Mesenchymal stem cell (in vitro differentiated cells and primary cell): ENCODE results near the gene NT5E. TPM values are rescaled to one million over a fixed set of nuclear protein-coding genes. Genes with fewer than 3 reads are reported as not detected.

Experiments
- DNase-seq: peaks from one replicate; pipeline ENCODE4 v3.0.0-alpha.2; 2013
- H2AFZ ChIP-seq: one replicate; pipeline ENCODE4 v1.6.1; 2013; ENCODE audit warnings: low read depth, mild to moderate bottlenecking, control low read depth, inconsistent platforms, low read length, moderate library complexity
- H2AK5ac ChIP-seq: 2 replicates; pipeline ENCODE4 v1.6.1; 2013; ENCODE audit warnings: low read length, moderate library complexity, mild to moderate bottlenecking, inconsistent platforms; ENCODE audit not compliant: severe bottlenecking
- H2BK120ac ChIP-seq: one replicate; pipeline ENCODE4 v1.6.1; 2013; ENCODE audit warnings: low read depth, mild to moderate bottlenecking, inconsistent platforms, low read length, moderate library complexity
- H2BK12ac ChIP-seq, 2 experiments: one replicate each; pipeline ENCODE4 v1.6.1; 2013; ENCODE audit warnings: inconsistent platforms in 2 of 2, low read length in 2 of 2, mild to moderate bottlenecking in 2 of 2, moderate library complexity in 2 of 2, control low read depth in 1 of 2
- H2BK15ac ChIP-seq: one replicate; pipeline ENCODE4 v1.6.1; 2013; ENCODE audit warnings: mild to moderate bottlenecking, low read depth, inconsistent platforms; ENCODE audit not compliant: poor library complexity, severe bottlenecking
- H2BK5ac ChIP-seq: 2 replicates; pipeline ENCODE4 v1.6.1; 2013; ENCODE audit warnings: low read depth, mild to moderate bottlenecking, low read length, control low read depth, inconsistent platforms; ENCODE audit not compliant: poor library complexity, severe bottlenecking
- H3K14ac ChIP-seq, 2 experiments: one replicate each; pipeline ENCODE4 v1.6.1; 2013; ENCODE audit warnings: inconsistent platforms in 2 of 2, low read length in 2 of 2, control low read depth in 1 of 2, mild to moderate bottlenecking in 1 of 2, moderate library complexity in 1 of 2
- H3K18ac ChIP-seq, 2 experiments: one replicate each; pipeline ENCODE4 v1.6.1; 2013; ENCODE audit warnings: inconsistent platforms in 2 of 2, low read length in 2 of 2, control low read depth in 1 of 2, low read depth in 1 of 2, mild to moderate bottlenecking in 1 of 2
- H3K23ac ChIP-seq, 2 experiments: one replicate each; pipeline ENCODE4 v1.6.1; 2013; ENCODE audit warnings: inconsistent platforms in 2 of 2, low read length in 2 of 2, mild to moderate bottlenecking in 2 of 2, moderate library complexity in 2 of 2, control low read depth in 1 of 2
- H3K27ac ChIP-seq: 2 replicates; pipeline ENCODE4 v1.5.1; 2013; ENCODE audit warnings: mild to moderate bottlenecking, moderate library complexity, low read length, control low read depth, inconsistent platforms; ENCODE audit not compliant: poor library complexity, severe bottlenecking
- H3K27me3 ChIP-seq, 2 experiments: 2 replicates each; pipeline versions ENCODE4 v1.6.1 to v1.7.0; 2013; ENCODE audit warnings: low read length in 2 of 2, mild to moderate bottlenecking in 2 of 2, moderate library complexity in 2 of 2, control low read depth in 1 of 2, inconsistent platforms in 1 of 2; ENCODE audit not compliant: control insufficient read depth in 1 of 2, insufficient read depth in 1 of 2
- H3K36me3 ChIP-seq, 2 experiments: 2 replicates each; pipeline versions ENCODE4 v1.6.1 to v1.7.0; 2013; ENCODE audit warnings: low read length in 2 of 2, control low read depth in 1 of 2, inconsistent platforms in 1 of 2, low read depth in 1 of 2, mild to moderate bottlenecking in 1 of 2; ENCODE audit not compliant: insufficient read depth in 2 of 2, control insufficient read depth in 1 of 2
- H3K4ac ChIP-seq, 2 experiments: one replicate each; pipeline ENCODE4 v1.6.1; 2013; ENCODE audit warnings: inconsistent platforms in 2 of 2, low read length in 2 of 2, mild to moderate bottlenecking in 2 of 2, moderate library complexity in 2 of 2, control low read depth in 1 of 2, low read depth in 1 of 2
- H3K4me1 ChIP-seq: 2 replicates; pipeline ENCODE4 v1.6.1; 2013; ENCODE audit warnings: low read depth, low read length, control low read depth; ENCODE audit not compliant: control insufficient read depth, insufficient read depth
- H3K4me2 ChIP-seq: 2 replicates; pipeline ENCODE4 v1.6.1; 2013; ENCODE audit warnings: low read length, mild to moderate bottlenecking, inconsistent platforms; ENCODE audit not compliant: poor library complexity, severe bottlenecking
- H3K4me3 ChIP-seq, 2 experiments: 2 replicates each; pipeline versions ENCODE4 v1.5.1 to v1.7.0; 2013; ENCODE audit warnings: low read length in 2 of 2, mild to moderate bottlenecking in 2 of 2, control low read depth in 1 of 2, low read depth in 1 of 2; ENCODE audit not compliant: insufficient read depth in 1 of 2
- H3K79me1 ChIP-seq: replicated peaks from 2 replicates; pipeline ENCODE4 v1.6.1; 2013; ENCODE audit warnings: mild to moderate bottlenecking, control low read depth, low read length, inconsistent platforms; ENCODE audit not compliant: poor library complexity, severe bottlenecking
- H3K9ac ChIP-seq: 2 replicates; pipeline ENCODE4 v1.7.0; 2013; ENCODE audit warnings: mild to moderate bottlenecking, low read length, moderate library complexity
- H3K9me3 ChIP-seq: 2 replicates; pipeline ENCODE4 v1.7.0; 2013; ENCODE audit warnings: mild to moderate bottlenecking, low read length; ENCODE audit not compliant: control insufficient read depth
- H4K8ac ChIP-seq: one replicate; pipeline ENCODE4 v1.6.1; 2013; ENCODE audit warnings: inconsistent platforms, mild to moderate bottlenecking, low read length, moderate library complexity
- H4K91ac ChIP-seq: one replicate; pipeline ENCODE4 v1.6.1; 2013; ENCODE audit warnings: mild to moderate bottlenecking, low read length, inconsistent platforms
- WGBS: methylation state at CpG from one replicate; pipeline ENCODE4 v1.1.7; 2013; ENCODE audit warnings: mixed read lengths; 5-methylcytosine and 5-hydroxymethylcytosine counted together
- polyA plus RNA-seq, 2 experiments: library from polyadenylated mRNA; stranded (reverse); fragments of 200-250 nt; gene quantifications; one replicate each; pipeline ENCODE4 v1.2.3, GENCODE V29; 2013

Gene NT5E
- 234 TPM for polyA plus RNA-seq (2013, experiment 1 of 2)
- polyA plus RNA-seq (2013, experiment 2 of 2), result 238 TPM

DNA sequence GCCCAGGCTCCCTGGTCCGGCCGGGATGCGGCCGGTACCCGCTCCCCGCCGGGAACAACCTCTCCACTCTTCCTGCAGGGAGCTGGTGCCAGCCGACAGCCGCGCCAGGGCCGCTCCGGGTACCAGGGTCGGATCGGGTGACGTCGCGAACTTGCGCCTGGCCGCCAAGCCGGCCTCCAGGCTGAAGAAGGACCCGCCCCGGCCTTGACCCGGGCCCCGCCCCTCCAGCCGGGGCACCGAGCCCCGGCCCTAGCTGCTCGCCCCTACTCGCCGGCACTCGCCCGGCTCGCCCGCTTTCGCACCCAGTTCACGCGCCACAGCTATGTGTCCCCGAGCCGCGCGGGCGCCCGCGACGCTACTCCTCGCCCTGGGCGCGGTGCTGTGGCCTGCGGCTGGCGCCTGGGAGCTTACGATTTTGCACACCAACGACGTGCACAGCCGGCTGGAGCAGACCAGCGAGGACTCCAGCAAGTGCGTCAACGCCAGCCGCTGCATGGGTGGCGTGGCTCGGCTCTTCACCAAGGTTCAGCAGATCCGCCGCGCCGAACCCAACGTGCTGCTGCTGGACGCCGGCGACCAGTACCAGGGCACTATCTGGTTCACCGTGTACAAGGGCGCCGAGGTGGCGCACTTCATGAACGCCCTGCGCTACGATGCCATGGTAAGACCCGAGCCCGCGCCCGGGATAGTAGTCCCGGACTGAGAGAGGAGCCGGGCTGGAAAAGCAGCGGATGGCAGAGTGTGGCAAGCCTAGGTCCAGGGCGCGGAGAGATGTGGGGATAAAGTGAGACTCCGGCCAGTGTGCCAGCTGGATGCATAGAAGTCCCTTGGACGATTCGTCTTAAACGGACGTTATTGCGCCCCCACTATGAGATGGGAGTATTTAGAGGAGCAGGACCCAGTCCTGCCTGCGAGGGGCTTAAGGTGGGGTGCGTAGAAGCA is at the start of gene NT5E:
TSS of gene NT5E (plus strand) at position 266 of the 942 bp plus-strand sequence. CDS start at position 323, 57 bp downstream.
- Histone ChIP-seq H2AK5ac (peak within 1 kb of the TSS; percentile 87), H3K14ac (peak within 1 kb of the TSS; percentile 63 to 96), H3K9ac (peak within 1 kb of the TSS; percentile 100), H3K4ac (peak within 1 kb of the TSS; percentile 86 to 98), H4K8ac (peak within 1 kb of the TSS; percentile 88), H3K36me3 (peaks cover 4 to 59% of the 10 kb centered on the region in 2 experiments), H3K23ac (peak within 1 kb of the TSS; percentile 67 to 92), H3K27ac (peak within 1 kb of the TSS; percentile 97), H3K4me3 (peak within 1 kb of the TSS; percentile 98 to 99), H3K18ac (peak within 1 kb of the TSS; percentile 92 to 99), H2AFZ (peak within 1 kb of the TSS; percentile 94), H2BK15ac (peak within 1 kb of the TSS; percentile 93), H2BK5ac (peak within 1 kb of the TSS; percentile 99), H3K79me1 (peaks cover 5% of the 10 kb centered on the region), H3K9me3 (no peaks in the 10 kb centered on the region), H3K4me2 (peak within 1 kb of the TSS; percentile 72), H2BK12ac (peak within 1 kb of the TSS; percentile 69 to 97), H4K91ac (peak within 1 kb of the TSS; percentile 97), H3K4me1 (peaks cover 10% of the 10 kb centered on the region), H3K27me3 (no peaks in the 10 kb centered on the region), H2BK120ac (peak within 1 kb of the TSS; percentile 99)
- peak; percentile 82 for DNase-seq
- WGBS, result under 1% methylated on average over 90 of the region's 92 CpGs

DNA sequence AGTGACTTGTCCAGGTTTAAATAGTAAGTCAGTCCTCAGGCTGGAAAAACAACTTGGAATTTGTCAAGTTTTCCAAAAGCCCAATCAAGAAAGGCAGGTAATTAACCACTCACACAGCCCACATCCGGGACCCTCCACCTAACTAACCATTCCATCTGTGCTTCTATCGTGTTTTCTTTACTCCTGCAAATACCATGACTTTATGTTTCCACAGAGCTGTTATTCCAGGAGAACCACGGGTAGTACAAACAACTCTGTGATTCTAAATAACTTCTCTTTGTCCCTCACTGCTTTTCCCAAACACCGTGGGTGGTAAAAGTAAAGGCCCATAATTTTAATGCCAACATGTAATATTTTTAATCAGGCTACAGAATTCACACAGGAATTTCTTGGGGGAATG is 49.6 kb upstream of the NT5E start:
- Histone ChIP-seq H2BK5ac (no peak overlapping the region), H3K9me3 (no peaks in the 10 kb centered on the region), H3K27ac (peak overlapping the region; percentile 85), H3K14ac (no peak overlapping the region), H4K91ac (no peak overlapping the region), H4K8ac (no peak overlapping the region), H3K18ac (peak overlapping the region in 1 of 2 experiments; percentile 63), H2BK15ac (no peak overlapping the region), H3K9ac (no peak overlapping the region), H2BK120ac (no peak overlapping the region), H3K4me3 (no peak overlapping the region), H3K23ac (no peak overlapping the region), H3K36me3 (no peaks in the 10 kb centered on the region), H3K27me3 (no peaks in the 10 kb centered on the region), H2AFZ (no peak overlapping the region), H3K4ac (no peak overlapping the region), H2AK5ac (no peak overlapping the region), H3K79me1 (no peaks in the 10 kb centered on the region), H3K4me1 (peaks cover 14% of the 10 kb centered on the region), H2BK12ac (no peak overlapping the region), H3K4me2 (no peak overlapping the region)
- DNase-seq, result no peak
- 79% methylated on average over 3 of the region's 4 CpGs for WGBS

DNA sequence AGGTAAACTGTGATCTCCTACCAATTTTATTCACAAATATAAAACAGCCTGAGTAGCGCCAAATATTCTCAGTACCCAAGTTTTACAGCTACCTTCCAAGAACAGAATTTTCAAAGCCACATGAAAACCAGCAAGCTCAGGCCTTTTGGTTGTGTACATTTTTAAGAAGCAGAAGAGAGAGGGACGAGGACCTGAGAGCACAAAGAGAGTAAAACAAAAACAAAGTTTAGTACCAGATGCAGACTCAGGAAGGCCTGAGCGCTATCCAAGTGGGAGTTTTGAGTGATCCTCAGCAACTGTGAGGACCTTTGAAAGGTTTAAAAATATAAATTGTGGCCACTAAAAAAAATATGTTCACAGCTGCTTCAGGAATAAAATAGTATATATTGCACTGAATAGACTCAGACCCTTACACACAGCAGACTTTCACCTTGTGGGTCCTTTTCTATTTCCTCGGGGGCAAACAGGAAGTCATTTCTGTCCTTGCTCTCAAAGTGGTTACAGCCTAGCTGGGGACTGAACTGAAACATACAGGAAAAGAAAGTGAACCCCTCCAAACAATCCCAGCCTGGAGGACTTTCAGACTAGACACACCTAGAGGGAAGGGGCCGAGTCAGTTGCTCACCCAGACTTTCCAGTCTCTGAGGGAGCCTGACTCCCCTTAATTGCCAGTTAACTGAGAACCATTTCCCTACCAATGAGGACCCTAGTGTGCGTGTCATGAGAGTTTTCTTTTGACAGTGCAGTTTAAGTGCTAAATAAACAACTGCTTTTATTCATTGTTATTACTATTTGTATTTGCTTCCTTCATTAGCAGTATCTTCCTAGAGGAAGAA is 48.5 kb upstream of the NT5E start:
- Histone ChIP-seq H3K9me3 (no peaks in the 10 kb centered on the region), H2AFZ (peak overlapping the region; percentile 57), H3K4me1 (peaks cover 19% of the 10 kb centered on the region), H3K79me1 (no peaks in the 10 kb centered on the region), H3K4ac (peak overlapping the region; percentile 46 to 84), H2BK120ac (peak overlapping the region; percentile 91), H3K4me2 (no peak overlapping the region), H3K27ac (peak overlapping the region; percentile 98), H3K27me3 (no peaks in the 10 kb centered on the region), H3K14ac (peak overlapping the region in 1 of 2 experiments; percentile 37), H3K4me3 (no peak overlapping the region), H3K36me3 (no peaks in the 10 kb centered on the region), H3K9ac (no peak overlapping the region), H4K91ac (peak overlapping the region; percentile 73), H4K8ac (peak overlapping the region; percentile 78), H2BK12ac (peak overlapping the region; percentile 32 to 42), H2BK15ac (no peak overlapping the region), H3K18ac (peak overlapping the region; percentile 82 to 89), H2AK5ac (peak overlapping the region; percentile 98), H3K23ac (no peak overlapping the region), H2BK5ac (peak overlapping the region; percentile 77)
- DNase-seq, result no peak
- WGBS, result 70% methylated on average over 4 of the region's 6 CpGs
